Endometrial microvascular endothelial cells (primary cell): ENCODE data around the gene MRPL37. TPM values are rescaled to one million over a fixed set of nuclear protein-coding genes. Genes with fewer than 3 reads are reported as not detected.
"Not testable (repeated sequence)": the region's sequence is repeated elsewhere in the genome, so short reads cannot be mapped to it uniquely, and the experiment has no call there.

Experiments
- in situ Hi-C: cut with HindIII; loops from 2 replicates; pipeline ENCODE4 v1.10.0; 2017; ENCODE audit warnings: low sequenced_read_pairs, low pct_unique_long_range_greater_than_20kb; ENCODE audit errors: inconsistent ontology term
- total RNA-seq: library from RNA; depleted of rRNA; stranded (reverse); fragments of >200 nt; gene quantifications from one replicate; pipeline ENCODE4 v1.2.3, GENCODE V29; 2015; ENCODE audit errors: inconsistent ontology term

MRPL37 gene
- total RNA-seq, result 169 TPM

- in situ Hi-C loops, result no loop called here
These were observed at the start of gene MRPL37, which contains the start of gene CYB5RL for GRCh38 chr1:54199765-54200518. Gene MRPL37 (plus strand): TSS chr1:54200167. CDS start chr1:54200244, 77 bp downstream. Gene CYB5RL (minus strand): TSS chr1:54200030. CDS start chr1:54195616, 4,414 bp downstream.

- in situ Hi-C loops, result no loop called here
These were observed 49.0 kb upstream of the MRPL37 start for GRCh38 chr1:54151013-54151412.

DNA sequence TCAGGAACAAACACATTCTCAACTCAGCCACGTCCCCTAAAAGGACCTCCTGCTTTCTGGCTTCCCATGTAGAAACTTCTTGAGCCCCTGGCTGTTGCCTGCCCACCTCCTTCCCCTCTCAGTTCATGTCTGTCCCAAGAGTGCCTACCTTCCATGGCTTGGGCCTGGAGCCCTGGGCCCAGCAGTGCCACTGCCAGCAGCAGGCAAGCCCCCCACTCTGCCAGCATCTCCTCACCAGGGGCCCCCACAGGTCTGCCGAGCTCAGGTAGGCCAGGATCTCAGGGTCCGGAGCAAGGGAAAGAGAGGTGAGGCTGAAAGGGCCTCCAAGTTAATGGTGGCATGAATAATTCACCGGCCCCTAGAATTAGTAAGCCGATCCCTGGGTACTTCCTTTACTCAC lies 47.3 kb upstream of the MRPL37 start, which contains the start of gene CDCP2:
TSS of gene CDCP2 (minus strand) at position 305 of the 400 bp plus-strand sequence. CDS start at position 227, 78 bp downstream.
- in situ Hi-C loops, result no loop called here

GRCh38 chr1:54153535-54154439 lies 46.2 kb upstream of the MRPL37 start:
- in situ Hi-C loops, result no loop called here

DNA sequence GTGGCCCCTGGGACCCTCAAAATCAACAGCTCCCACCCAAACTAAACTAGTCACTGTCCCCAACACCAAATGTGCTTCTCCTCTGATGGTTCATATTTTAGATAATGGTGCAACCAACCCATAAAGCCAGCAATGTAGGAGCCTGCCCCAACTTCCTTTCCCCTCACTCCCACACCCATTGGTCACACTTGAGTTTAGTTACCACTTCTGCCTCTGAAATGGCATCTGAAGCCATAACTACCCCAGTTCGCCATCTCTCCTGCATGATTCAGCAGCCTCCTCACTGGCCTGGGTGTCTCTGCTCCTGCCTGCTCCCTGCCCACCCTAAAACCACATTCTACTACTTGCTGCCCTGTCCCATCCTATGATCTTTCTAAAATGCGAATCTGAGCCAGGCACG lies 43.8 kb upstream of the MRPL37 start:
- in situ Hi-C loops, result no loop called here

- in situ Hi-C loops, result no loop called here
These were observed 43.0 kb upstream of the MRPL37 start for GRCh38 chr1:54156986-54157385.

DNA sequence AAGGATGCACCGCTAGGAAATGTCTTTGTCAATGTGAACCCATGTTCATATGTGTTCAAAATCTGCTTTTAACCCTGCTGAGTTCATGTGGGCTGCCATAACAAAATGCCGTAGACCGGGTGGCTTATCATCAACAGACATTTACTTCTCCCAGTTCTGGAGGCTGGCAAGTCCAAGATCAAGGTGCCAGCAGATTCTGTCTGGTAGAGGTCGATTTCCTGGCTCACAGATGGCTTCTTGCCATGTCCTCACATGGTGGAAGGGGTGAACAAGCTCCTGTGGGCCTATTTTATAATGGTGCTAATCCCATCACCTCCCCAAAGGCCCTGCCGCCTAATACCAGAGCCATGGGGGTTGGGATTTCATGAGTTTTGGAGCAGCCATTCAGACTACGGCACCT lies 42.6 kb upstream of the MRPL37 start:
- in situ Hi-C loops, result no loop called here

- in situ Hi-C loops, result no loop called here
These were observed 41.9 kb upstream of the MRPL37 start for GRCh38 chr1:54158071-54158470.

- in situ Hi-C loops, result no loop called here
These were observed 40.1 kb upstream of the MRPL37 start for GRCh38 chr1:54159733-54160316.

DNA sequence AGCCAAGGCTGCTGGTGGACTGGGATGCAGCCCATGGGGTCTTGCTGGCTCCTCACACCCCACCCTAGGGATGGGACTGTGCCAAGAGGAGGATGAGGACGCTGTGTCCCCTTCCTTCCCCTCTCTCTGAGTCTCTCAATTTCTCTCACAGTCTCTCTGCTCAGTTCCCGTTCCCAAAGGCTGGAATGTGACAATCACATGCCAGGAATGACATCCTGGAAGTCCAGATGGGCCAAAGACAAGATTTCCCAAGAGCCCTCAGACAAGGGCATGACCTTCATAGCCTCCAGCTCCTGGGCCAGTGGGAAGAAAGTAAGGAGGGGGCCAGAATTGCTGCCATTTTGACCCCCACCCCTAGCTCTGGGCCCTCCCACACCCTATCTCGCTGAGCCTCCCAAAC lies 39.6 kb upstream of the MRPL37 start:
- in situ Hi-C loops, result no loop called here

- in situ Hi-C loops, result no loop called here
These were observed 38.3 kb upstream of the MRPL37 start for GRCh38 chr1:54161495-54162168.

GRCh38 chr1:54163051-54163450 lies 36.9 kb upstream of the MRPL37 start:
- in situ Hi-C loops, result no loop called here

- in situ Hi-C loops, result no loop called here
These were observed 36.4 kb upstream of the MRPL37 start for GRCh38 chr1:54163573-54163972.

- in situ Hi-C loops, result no loop called here
These were observed 34.8 kb upstream of the MRPL37 start for GRCh38 chr1:54165146-54165545.

DNA sequence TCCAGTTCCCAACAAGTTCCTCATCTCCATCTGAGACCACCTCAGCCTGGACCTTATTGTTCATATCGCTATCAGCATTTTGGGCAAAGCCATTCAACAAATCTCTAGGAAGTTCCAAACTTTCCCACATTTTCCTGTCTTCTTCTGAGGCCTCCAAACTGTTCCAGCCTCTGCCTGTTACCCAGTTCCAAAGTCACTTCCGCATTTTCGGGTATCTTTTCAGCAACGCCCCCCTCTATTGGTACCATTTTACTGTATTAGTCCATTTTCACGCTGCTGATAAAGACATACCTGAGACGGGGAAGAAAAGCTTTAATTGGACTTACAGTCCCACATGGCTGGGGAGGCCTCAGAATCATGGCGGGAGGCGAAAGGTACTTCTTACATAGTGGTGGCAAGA lies 33.6 kb upstream of the MRPL37 start:
- in situ Hi-C loops, result not testable (repeated sequence)

DNA sequence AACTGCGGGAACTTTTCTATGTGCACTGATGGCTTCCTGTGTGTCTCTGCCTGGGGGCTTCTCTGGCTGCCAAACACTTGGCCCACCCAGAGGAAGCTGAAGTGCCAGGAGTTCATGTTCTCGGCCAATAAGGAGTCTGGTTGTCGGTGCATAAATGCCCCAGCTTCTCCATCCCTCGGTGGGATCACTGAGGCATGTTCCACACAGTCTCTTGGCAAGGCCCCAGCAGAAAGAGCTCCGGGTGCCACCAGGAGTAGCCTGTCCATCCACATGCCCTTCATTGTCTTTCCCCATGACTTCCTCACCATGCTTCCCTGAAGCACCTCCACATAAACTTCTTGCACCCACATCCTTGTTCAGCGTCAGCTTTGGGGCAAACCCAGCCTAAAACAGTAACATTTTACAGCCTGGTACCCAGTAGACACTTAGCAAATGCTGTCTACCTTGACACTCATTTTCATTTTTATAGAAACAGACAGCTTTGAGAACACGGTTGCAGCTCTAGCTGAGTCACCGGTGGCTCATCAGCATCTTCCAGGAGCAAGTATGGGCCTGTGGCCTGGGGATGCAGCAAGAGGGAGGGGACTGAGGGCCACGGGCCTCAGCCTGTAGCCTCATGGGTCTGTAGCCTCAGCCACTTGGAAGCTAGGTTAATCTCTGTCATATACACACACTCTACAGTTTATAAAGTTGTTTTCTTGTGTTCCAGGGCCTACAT lies 32.4 kb upstream of the MRPL37 start:
- in situ Hi-C loops, result no loop called here

DNA sequence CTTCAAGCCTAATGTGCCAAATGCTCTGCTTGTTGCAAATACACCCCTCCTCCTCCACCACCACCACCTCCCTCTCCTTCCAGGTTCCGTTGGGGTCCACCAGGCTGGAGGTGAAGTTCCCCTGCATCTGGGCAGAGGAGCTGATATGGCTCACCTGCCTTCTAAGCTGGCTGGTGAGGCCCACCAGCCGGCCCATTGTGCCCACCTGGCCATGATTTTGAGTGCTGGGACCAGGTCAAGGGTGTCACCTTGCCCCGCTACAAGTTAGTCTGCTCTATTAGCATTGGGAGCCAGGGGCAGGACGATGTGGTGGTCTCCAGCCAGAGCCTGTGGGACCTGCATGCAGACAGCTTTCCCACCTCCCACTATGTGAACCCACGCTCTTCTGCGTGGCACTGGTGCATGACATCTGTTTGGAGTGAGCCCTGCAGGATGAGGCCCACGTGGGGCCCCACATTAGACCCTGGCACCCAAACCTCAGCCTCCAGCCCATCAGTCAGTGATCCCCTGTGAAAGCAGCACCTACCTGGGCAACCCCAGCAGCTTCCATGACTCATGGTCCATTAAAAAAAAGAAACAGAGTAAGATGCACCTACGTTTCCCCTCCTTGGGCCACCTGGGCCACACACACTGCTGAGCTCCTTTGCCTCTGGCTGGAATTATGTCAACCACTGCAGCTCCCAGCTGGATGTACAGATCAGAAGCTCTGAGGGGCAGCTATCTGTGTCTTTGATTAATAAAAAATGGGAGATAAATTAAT lies 31.6 kb upstream of the MRPL37 start:
- in situ Hi-C loops, result no loop called here

- in situ Hi-C loops, result no loop called here
These were observed 30.9 kb upstream of the MRPL37 start for GRCh38 chr1:54169068-54169467.
